D721Med (cell line): ENCODE data around the gene COPS9.

Experiments used
- DNase-seq: peaks from one replicate; pipeline ENCODE4 v3.0.0; 2011; ENCODE audit warnings: low spot score; ENCODE audit not compliant: insufficient read length
- FAIRE-seq: peaks from 2 replicates; lab custom pipeline; 2011; peaks lifted over from hg19 to GRCh38; lab: Jason Lieb, UNC
- CTCF ChIP-seq: IDR thresholded peaks from 2 replicates; pipeline ENCODE4 v1.5.1; 2012; ENCODE audit warnings: mild to moderate bottlenecking, control low read depth; ENCODE audit not compliant: insufficient read depth; ENCODE audit errors: missing control alignments

The COPS9 gene

DNA sequence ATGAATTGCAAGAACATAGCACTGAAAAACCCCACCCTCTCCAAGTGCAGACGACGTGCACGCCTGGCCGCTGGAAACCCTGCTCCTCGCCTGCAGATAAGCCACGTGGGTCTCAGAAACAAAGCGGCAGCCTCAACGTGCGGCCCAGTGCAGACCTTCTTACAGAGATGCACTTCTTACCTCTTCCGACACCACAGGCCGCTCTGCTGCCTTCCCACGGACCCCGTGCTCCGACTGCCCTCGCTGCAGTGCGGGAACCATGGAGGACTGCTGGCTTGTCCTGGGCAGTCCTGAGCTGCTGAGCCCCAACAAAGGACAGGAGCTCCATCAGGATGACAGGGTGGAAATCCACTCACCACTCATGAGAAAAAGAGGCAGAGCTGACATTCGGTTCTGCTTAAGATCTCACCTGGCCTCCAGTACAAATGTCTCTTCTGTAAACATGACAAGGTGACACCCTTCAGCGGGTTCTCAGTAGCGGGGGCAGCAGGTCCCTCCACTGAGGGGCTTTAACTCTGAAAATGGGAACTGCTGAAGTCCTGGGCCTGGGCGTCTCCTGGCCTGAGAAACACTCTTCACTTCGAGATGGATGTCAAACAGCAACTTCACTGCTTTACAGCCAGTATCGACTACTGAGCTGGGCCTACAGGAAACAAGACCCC, 6.2 kb downstream of the COPS9 start:
- no peak for TF ChIP-seq CTCF
- no peak for DNase-seq
- no peak for FAIRE-seq

DNA sequence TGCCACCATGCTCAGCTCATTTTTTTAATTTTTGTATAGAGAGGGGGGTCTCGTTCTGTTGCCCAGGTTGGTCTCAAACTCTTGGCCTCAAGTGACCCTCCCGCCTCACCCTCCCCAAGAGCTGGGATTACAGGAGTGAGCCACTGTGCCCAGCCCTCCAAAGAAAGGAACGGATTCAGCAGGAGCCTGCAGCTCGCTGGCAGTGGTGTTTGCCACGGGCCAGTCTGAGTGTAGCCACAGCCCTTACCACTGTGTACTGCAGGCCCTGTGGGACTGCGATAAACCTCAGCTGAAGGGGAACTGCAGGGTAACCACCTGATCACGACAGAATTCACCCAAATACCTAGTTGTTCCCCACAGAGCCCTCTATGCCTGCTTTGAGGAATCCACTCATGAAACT, 6.8 kb downstream of the COPS9 start:
- FAIRE-seq (no peak), DNase-seq (no peak)
- TF ChIP-seq CTCF, result no peak

DNA sequence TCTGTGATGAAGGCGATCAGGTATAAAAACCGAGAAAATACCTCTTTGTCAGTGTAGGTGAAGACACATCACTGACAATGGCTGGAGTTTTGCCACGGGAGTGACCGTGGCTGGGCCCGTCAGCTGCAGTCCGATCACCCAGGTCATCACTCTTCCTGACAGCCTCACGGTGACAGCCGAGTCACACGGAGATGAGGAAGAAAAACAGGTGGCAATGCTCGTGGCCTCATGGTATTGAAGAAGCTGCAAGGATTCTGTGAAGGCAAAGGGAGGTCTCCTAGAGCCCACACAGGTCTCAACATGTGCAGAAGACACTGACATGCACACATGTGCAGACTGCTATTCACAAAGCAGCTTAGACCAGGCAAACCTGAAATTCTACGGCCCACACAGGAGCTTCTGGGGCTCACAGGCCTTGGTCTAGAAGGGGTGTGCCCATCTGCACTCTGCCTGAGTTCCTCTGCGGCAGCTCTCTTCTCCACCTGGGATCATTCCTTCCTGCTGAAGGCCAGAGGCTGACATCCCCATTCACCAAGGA, 7.4 kb downstream of the COPS9 start:
- no peak for TF ChIP-seq CTCF
- FAIRE-seq (no peak), DNase-seq (no peak)

DNA sequence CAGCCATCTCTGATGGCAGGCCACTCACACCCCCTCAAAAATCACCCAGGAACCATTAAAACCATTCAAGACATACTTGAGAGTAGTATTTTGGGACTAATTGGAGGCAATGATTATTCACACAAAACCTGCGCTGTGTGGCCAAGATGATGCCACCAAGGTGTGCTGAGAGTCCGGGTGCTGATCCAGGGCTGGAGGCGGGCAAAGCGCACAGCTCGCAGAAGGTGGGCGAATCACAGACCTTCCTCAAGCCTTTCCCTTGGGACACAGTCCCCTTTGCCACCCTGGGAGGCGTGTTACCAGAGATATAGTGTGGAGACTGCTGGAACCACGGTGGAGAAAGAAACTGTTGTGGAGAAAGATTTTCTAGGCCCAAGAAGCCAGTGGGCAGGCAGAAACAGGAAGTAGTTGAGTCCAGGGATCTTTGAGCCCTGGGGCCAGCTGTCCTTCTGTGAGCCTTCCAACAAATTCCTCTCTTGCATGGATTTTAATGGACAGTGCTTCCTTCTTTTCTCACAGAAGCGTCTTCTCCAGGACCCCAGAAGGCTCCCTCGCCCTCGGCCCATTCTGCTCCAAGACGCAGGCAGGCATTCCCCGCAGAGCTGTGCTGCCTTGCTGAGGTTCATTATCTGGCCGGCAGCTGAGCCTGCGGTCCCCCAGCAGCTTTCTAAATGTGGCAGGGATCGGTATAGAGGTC, 8.0 kb downstream of the COPS9 start:
- DNase-seq (no peak), FAIRE-seq (no peak)
- no peak for TF ChIP-seq CTCF

- TF ChIP-seq CTCF, result no peak
- no peak for DNase-seq
- FAIRE-seq, result no peak
Measured at GRCh38 chr2:240127191-240127750, 8.8 kb downstream of the COPS9 start.

DNA sequence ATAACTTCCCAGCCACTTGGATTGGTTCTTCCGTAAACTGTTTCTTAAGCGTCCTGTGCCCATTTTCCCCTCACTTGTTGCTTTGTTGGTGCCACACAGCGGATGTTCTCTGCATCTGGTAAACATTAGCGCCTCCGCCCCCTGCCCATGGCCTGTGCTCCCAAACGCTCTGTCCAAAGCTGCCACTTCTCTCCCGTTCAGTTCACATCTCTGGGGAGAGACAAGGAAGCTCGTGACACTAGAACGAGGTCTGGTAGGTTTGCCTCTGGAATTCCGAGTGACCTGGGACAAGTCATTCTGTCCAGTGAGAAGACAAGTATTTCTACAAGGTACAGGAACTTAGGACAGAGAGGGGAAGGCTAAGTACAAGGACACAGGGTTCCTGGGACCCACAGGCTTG, 9.4 kb downstream of the COPS9 start:
- DNase-seq, result no peak
- no peak for FAIRE-seq
- TF ChIP-seq CTCF, result no peak
